ENCODE results near the gene ACOT12.
"Not testable (repeated sequence)": the region's sequence is repeated elsewhere in the genome, so short reads cannot be mapped to it uniquely, and the experiment has no call there.

Gene ACOT12

GRCh38 chr5:81398741-81399140 is 4.8 kb upstream of the ACOT12 start:
- DNase-seq = no peak

- no peak for DNase-seq
Observed at GRCh38 chr5:81397176-81397575, 3.2 kb upstream of the ACOT12 start.

- DNase-seq = no peak
Observed at GRCh38 chr5:81395262-81395661, 1.3 kb upstream of the ACOT12 start.

GRCh38 chr5:81393430-81393782 is 528 bp downstream of the ACOT12 start:
- no peak for DNase-seq

GRCh38 chr5:81389025-81389424 is 4.9 kb downstream of the ACOT12 start:
- DNase-seq = no peak

GRCh38 chr5:81388169-81388568 is 5.8 kb downstream of the ACOT12 start:
- DNase-seq = no peak

- DNase-seq = no peak
Observed at GRCh38 chr5:81383867-81384266, 10.1 kb downstream of the ACOT12 start.

- no peak for DNase-seq
Observed at GRCh38 chr5:81371354-81371876, 22.5 kb downstream of the ACOT12 start.

GRCh38 chr5:81370912-81371311 is 23.0 kb downstream of the ACOT12 start:
- DNase-seq = no peak

GRCh38 chr5:81365541-81365940 is 28.4 kb downstream of the ACOT12 start:
- DNase-seq = no peak

- no peak for DNase-seq
Observed at GRCh38 chr5:81363093-81363871, 30.7 kb downstream of the ACOT12 start.

GRCh38 chr5:81361600-81361999 is 32.3 kb downstream of the ACOT12 start:
- DNase-seq = no peak

- DNase-seq = no peak
Observed at GRCh38 chr5:81360640-81361039, 33.3 kb downstream of the ACOT12 start.

- no peak for DNase-seq
Observed at GRCh38 chr5:81359881-81360280, 34.1 kb downstream of the ACOT12 start.

GRCh38 chr5:81359108-81359507 is 34.8 kb downstream of the ACOT12 start:
- no peak for DNase-seq

- no peak for DNase-seq
Observed at GRCh38 chr5:81355291-81356251, 38.4 kb downstream of the ACOT12 start.

- DNase-seq = no peak
Observed at GRCh38 chr5:81354093-81354492, 39.8 kb downstream of the ACOT12 start.

GRCh38 chr5:81353189-81353588 is 40.7 kb downstream of the ACOT12 start:
- DNase-seq = no peak

GRCh38 chr5:81350507-81350906 is 43.4 kb downstream of the ACOT12 start:
- DNase-seq = no peak

- DNase-seq = no peak
Observed at GRCh38 chr5:81349161-81349560, 44.8 kb downstream of the ACOT12 start.

- no peak for DNase-seq
Observed at GRCh38 chr5:81345411-81346003, 48.4 kb downstream of the ACOT12 start.

GRCh38 chr5:81344736-81345135 is 49.2 kb downstream of the ACOT12 start:
- no peak for DNase-seq

GRCh38 chr5:81338213-81338612 is 55.7 kb downstream of the ACOT12 start:
- DNase-seq = not testable (repeated sequence)

Data from T-helper 2 cell (primary cell).